Activated CD8-positive, alpha-beta memory T cell treated with anti-CD3 and anti-CD28 coated beads, Interleukin-2, amount 50 U/mL, for 1 hour (primary cell): ENCODE results near the gene BBS4.
"Not testable (repeated sequence)": the region's sequence is repeated elsewhere in the genome, so short reads cannot be mapped to it uniquely, and the experiment has no call there.

Experiments used
- DNase-seq: peaks from one replicate; pipeline ENCODE4 v3.0.0-alpha.2; 2020; ENCODE audit errors: extremely low read depth

Gene BBS4

GRCh38 chr15:72685925-72686794, at the start of gene BBS4, which contains the start of gene HIGD2B:
BBS4 (plus strand) TSS chr15:72686207; CDS start chr15:72686228, 21 bp downstream.
HIGD2B (minus strand) TSS chr15:72686182; CDS start chr15:72676374, 9,808 bp downstream.
- DNase-seq = peak; percentile 40

GRCh38 chr15:72636519-72637282, 49.3 kb upstream of the BBS4 start:
- not testable (repeated sequence) for DNase-seq

- DNase-seq = not testable (repeated sequence)
Measured at GRCh38 chr15:72639759-72640483, 46.1 kb upstream of the BBS4 start.

- DNase-seq = not testable (repeated sequence)
Measured at GRCh38 chr15:72642271-72642670, 43.7 kb upstream of the BBS4 start.

GRCh38 chr15:72648631-72649253, 37.3 kb upstream of the BBS4 start:
- DNase-seq = not testable (repeated sequence)

- DNase-seq = not testable (repeated sequence)
Measured at GRCh38 chr15:72654397-72654796, 31.6 kb upstream of the BBS4 start, which contains the start of gene GOLGA6B. GOLGA6B (plus strand) TSS chr15:72654697; CDS start chr15:72654738, 41 bp downstream.

GRCh38 chr15:72656014-72656413, 30.0 kb upstream of the BBS4 start:
- DNase-seq = not testable (repeated sequence)

GRCh38 chr15:72661081-72661480, 24.9 kb upstream of the BBS4 start:
- not testable (repeated sequence) for DNase-seq

GRCh38 chr15:72663931-72664330, 22.1 kb upstream of the BBS4 start:
- DNase-seq = not testable (repeated sequence)

- not testable (repeated sequence) for DNase-seq
Measured at GRCh38 chr15:72665706-72666105, 20.3 kb upstream of the BBS4 start.

GRCh38 chr15:72669803-72670202, 16.2 kb upstream of the BBS4 start:
- DNase-seq = not testable (repeated sequence)

GRCh38 chr15:72670656-72671352, 15.2 kb upstream of the BBS4 start:
- peak; percentile 13 for DNase-seq

- no peak for DNase-seq
Measured at GRCh38 chr15:72671525-72671924, 14.5 kb upstream of the BBS4 start.

GRCh38 chr15:72676838-72677237, 9.2 kb upstream of the BBS4 start:
- DNase-seq = no peak

- DNase-seq = no peak
Measured at GRCh38 chr15:72680931-72681330, 5.1 kb upstream of the BBS4 start.

- DNase-seq = no peak
Measured at GRCh38 chr15:72682772-72683171, 3.2 kb upstream of the BBS4 start.

GRCh38 chr15:72685301-72685924, 594 bp upstream of the BBS4 start:
- DNase-seq = no peak

- no peak for DNase-seq
Measured at GRCh38 chr15:72688697-72689096, 2.7 kb downstream of the BBS4 start.

- DNase-seq = no peak
Measured at GRCh38 chr15:72690938-72691337, 4.9 kb downstream of the BBS4 start.

- no peak for DNase-seq
Measured at GRCh38 chr15:72698938-72699337, 12.9 kb downstream of the BBS4 start.
